Measurements from ENCODE around the gene AMPD1. TPM values are rescaled to one million over a fixed set of nuclear protein-coding genes. Genes with fewer than 3 reads are reported as not detected.

The AMPD1 gene
- total RNA-seq, 1 donor from 2014 or later, result not detected

DNA sequence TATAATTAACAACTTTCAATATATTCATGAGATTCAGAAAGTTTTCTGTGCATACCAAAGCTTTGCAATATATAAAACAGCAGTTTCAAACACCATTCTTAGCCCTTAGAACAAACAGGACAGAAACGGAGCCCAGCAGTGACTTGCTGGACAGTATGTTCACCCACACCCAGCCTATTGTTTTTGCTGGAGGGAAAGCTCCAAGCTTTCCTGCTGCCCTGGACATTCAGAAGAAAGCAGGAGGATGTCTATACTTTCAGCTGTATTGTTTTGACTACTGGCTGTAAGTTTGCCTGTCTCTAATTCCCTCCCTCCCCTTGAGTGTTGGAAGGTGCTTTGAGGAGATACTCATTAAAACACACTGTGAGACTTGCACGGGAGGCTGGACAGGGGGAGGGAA is 35.1 kb downstream of the AMPD1 start:
- no peaks in the 10 kb centered on the region for H3K27me3 ChIP-seq (ENCODE audit: control insufficient read depth, insufficient read depth, low read length)
- H3K36me3 ChIP-seq (ENCODE audit: control insufficient read depth, insufficient read depth, low read length), result no peaks in the 10 kb centered on the region
- DNase-seq (ENCODE audit: low read depth), result no peak
- no peak for TF ChIP-seq CTCF (IDR thresholded peaks at IDR 0.05; ENCODE audit: insufficient read depth, low read length, poor library complexity, severe bottlenecking)
- no peak overlapping the region for H3K4me3 ChIP-seq (ENCODE audit: low read depth, low read length)

GRCh38 chr1:114651893-114652292 is 43.5 kb downstream of the AMPD1 start:
- H3K36me3 ChIP-seq (ENCODE audit: control insufficient read depth, insufficient read depth, low read length), result no peaks in the 10 kb centered on the region
- H3K4me3 ChIP-seq (ENCODE audit: low read depth, low read length), result no peak overlapping the region
- no peak for TF ChIP-seq CTCF (IDR thresholded peaks at IDR 0.05; ENCODE audit: insufficient read depth, low read length, poor library complexity, severe bottlenecking)

DNA sequence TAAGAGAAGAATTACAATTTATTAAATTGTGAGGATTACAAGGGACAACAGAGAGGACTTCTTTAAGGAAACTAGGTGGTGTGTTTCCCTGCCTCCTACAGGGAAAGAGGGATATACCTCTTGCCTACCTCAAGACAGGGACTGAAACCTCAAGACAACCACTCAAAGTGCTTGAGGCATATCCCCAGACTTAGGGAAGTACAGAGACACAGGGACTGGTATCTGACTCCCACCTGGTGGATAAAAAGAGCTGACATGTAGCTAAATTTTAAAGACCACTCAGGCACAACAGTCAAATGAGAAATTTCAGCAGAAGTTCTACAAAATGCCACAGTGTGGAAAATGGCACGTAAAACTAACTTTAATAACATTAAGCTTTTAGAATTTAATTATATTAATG is 46.8 kb downstream of the AMPD1 start:
- Histone ChIP-seq H3K27me3 (ENCODE audit: control insufficient read depth, insufficient read depth, low read length) (no peaks in the 10 kb centered on the region), H3K36me3 (ENCODE audit: control insufficient read depth, insufficient read depth, low read length) (no peaks in the 10 kb centered on the region), H3K4me3 (ENCODE audit: low read depth, low read length) (no peak overlapping the region)
- no peak for DNase-seq (ENCODE audit: low read depth)
- no peak for TF ChIP-seq CTCF (IDR thresholded peaks at IDR 0.05; ENCODE audit: insufficient read depth, low read length, poor library complexity, severe bottlenecking)

More at GRCh38 chr1:114651893-114652292, 43.5 kb downstream of the AMPD1 start:
- no peak for DNase-seq (ENCODE audit: low read depth)
- H3K27me3 ChIP-seq (ENCODE audit: control insufficient read depth, insufficient read depth, low read length), result no peaks in the 10 kb centered on the region

DNA sequence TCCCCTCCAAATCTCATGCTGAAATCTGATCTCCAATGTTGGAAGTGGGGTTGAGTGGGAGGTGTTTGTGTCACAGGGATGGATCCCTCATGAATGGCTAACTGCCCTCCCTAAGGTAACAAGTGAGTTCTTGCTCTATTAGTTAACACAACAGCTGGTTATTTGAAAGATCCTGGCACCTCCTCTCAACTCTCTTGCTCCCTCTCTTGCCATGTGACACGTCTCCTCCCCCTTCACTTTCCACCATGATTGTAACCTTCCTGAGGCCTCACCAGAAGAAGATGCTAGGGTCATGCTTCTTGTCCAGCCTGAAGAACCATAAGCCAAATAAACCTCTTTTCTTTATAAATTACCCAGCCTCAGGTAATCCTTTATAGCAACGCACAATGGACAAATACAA is 54.0 kb downstream of the AMPD1 start:
- no peak overlapping the region for H3K4me3 ChIP-seq (ENCODE audit: low read depth, low read length)
- no peak for TF ChIP-seq CTCF (IDR thresholded peaks at IDR 0.05; ENCODE audit: insufficient read depth, low read length, poor library complexity, severe bottlenecking)
- no peaks in the 10 kb centered on the region for H3K36me3 ChIP-seq (ENCODE audit: control insufficient read depth, insufficient read depth, low read length)
- DNase-seq (ENCODE audit: low read depth), result no peak
- no peaks in the 10 kb centered on the region for H3K27me3 ChIP-seq (ENCODE audit: control insufficient read depth, insufficient read depth, low read length)

GRCh38 chr1:114638910-114639309 is 56.4 kb downstream of the AMPD1 start:
- Histone ChIP-seq H3K27me3 (ENCODE audit: control insufficient read depth, insufficient read depth, low read length) (no peaks in the 10 kb centered on the region), H3K36me3 (ENCODE audit: control insufficient read depth, insufficient read depth, low read length) (no peaks in the 10 kb centered on the region), H3K4me3 (ENCODE audit: low read depth, low read length) (no peak overlapping the region)
- DNase-seq (ENCODE audit: low read depth), result no peak
- TF ChIP-seq CTCF (IDR thresholded peaks at IDR 0.05; ENCODE audit: insufficient read depth, low read length, poor library complexity, severe bottlenecking), result no peak

- TF ChIP-seq CTCF (IDR thresholded peaks at IDR 0.05; ENCODE audit: insufficient read depth, low read length, poor library complexity, severe bottlenecking), result no peak
- H3K27me3 ChIP-seq (ENCODE audit: control insufficient read depth, insufficient read depth, low read length), result no peaks in the 10 kb centered on the region
- no peak for DNase-seq (ENCODE audit: low read depth)
- H3K36me3 ChIP-seq (ENCODE audit: control insufficient read depth, insufficient read depth, low read length), result no peaks in the 10 kb centered on the region
- H3K4me3 ChIP-seq (ENCODE audit: low read depth, low read length), result no peak overlapping the region
Observed at GRCh38 chr1:114632427-114632826, 62.9 kb downstream of the AMPD1 start.

All from kidney epithelial cell (primary cell).